ENCODE measurements around the gene COMP. TPM values are rescaled to one million over a fixed set of nuclear protein-coding genes. Genes with fewer than 3 reads are reported as not detected.

COMP gene
- total RNA-seq, 1 experiment from 2014 or later = not detected

- TF ChIP-seq CEBPB (IDR thresholded peaks at IDR 0.05; ENCODE audit: low read depth) (no peak), CTCF (IDR thresholded peaks at IDR 0.05 in 2 of 3, conservative IDR thresholded peaks at IDR 0.05 in 1 of 3; ENCODE audit: borderline replicate concordance in 1 of 3, insufficient read depth in 1 of 3, low read depth in 2 of 3, low read length in 2 of 3) (no peak), JUND (IDR thresholded peaks at IDR 0.05) (no peak), REST (IDR thresholded peaks at IDR 0.05; ENCODE audit: low read depth) (no peak), TCF7L2 (IDR thresholded peaks at IDR 0.05; ENCODE audit: borderline replicate concordance, extremely low read depth, insufficient read depth, insufficient read length) (no peak), ATF3 (IDR thresholded peaks at IDR 0.05) (no peak), POLR2AphosphoS5 (IDR thresholded peaks at IDR 0.05; ENCODE audit: low read depth, low read length) (no peak), MAX (IDR thresholded peaks at IDR 0.05) (no peak), EZH2 (IDR thresholded peaks at IDR 0.05) (no peak), EGR1 (IDR thresholded peaks at IDR 0.05; ENCODE audit: low read depth) (no peak), EZH2phosphoT487 (IDR thresholded peaks at IDR 0.05; ENCODE audit: borderline replicate concordance) (no peak)
- intact Hi-C loops (cut with micrococcal nuclease) = no loop called here
- DNase-seq (ENCODE audit: low read depth, low spot score) (no peak), ATAC-seq (no peak)
- Histone ChIP-seq H3K4me1 (ENCODE audit: control insufficient read depth in 1 of 2, insufficient read depth in 2 of 2, low read length in 2 of 2) (no peaks in the 10 kb centered on the region), H4K20me1 (ENCODE audit: insufficient read depth) (no peaks in the 10 kb centered on the region), H3K79me2 (ENCODE audit: insufficient read depth, low read length) (no peaks in the 10 kb centered on the region), H3K9ac (ENCODE audit: low read length) (no peak overlapping the region), H3K27ac (ENCODE audit: low read depth, low read length) (no peak overlapping the region), H3K4me2 (ENCODE audit: low read length) (no peak overlapping the region), H3K9me2 (ENCODE audit: insufficient read depth) (no peaks in the 10 kb centered on the region), H3K27me3 (ENCODE audit: insufficient read depth, low read length) (no peaks in the 10 kb centered on the region), H2AFZ (ENCODE audit: low read depth, low read length, poor library complexity, severe bottlenecking) (no peak overlapping the region), H3K4me3 (replicated peaks in 1 of 2; ENCODE audit: low read depth in 1 of 2, low read length in 2 of 2) (no peak overlapping the region), H3K36me3 (ENCODE audit: control insufficient read depth in 1 of 2, insufficient read depth in 2 of 2, low read length in 2 of 2) (no peaks in the 10 kb centered on the region), H3K9me3 (ENCODE audit: control insufficient read depth in 1 of 2, insufficient read depth in 1 of 2, low read depth in 1 of 2, low read length in 2 of 2) (no peaks in the 10 kb centered on the region)
- ChIA-PET RAD21 (ENCODE audit: low non-redundant PET in 1 of 2, low total read pairs in 2 of 2, uncharacterized antibody in 2 of 2, unreplicated experiment in 2 of 2) (no interaction called here), CTCF (no interaction called here), POLR2A (no interaction called here)
- BruUV-seq (replicated peaks) = no TSS peak
Observed at GRCh38 chr19:18804643-18805042, 13.5 kb upstream of the COMP start.

Data from HCT116 (cell line).